HG03520 (cell line): ENCODE data around the gene FEZF1.

ENCODE experiments used
- ATAC-seq: cut with Tn5 transposase; IDR thresholded peaks from one replicate; pipeline ENCODE4 v1.9.1; 2021; ENCODE audit warnings: mild to moderate bottlenecking, moderate library complexity; ENCODE audit not compliant: unreplicated experiment

Gene FEZF1

GRCh38 chr7:122304319-122304975 is at the start of gene FEZF1:
TSS of gene FEZF1 (minus strand) at chr7:122304750. CDS start at chr7:122304437, 313 bp downstream.
- no peak for ATAC-seq

- ATAC-seq = no peak
Measured at GRCh38 chr7:122352454-122352853, 47.9 kb upstream of the FEZF1 start.

- no peak for ATAC-seq
Measured at GRCh38 chr7:122350701-122351100, 46.2 kb upstream of the FEZF1 start.

GRCh38 chr7:122344303-122344620 is 39.7 kb upstream of the FEZF1 start:
- ATAC-seq = no peak

- ATAC-seq = no peak
Measured at GRCh38 chr7:122343601-122344302, 39.2 kb upstream of the FEZF1 start.

- ATAC-seq = no peak
Measured at GRCh38 chr7:122340427-122340826, 35.9 kb upstream of the FEZF1 start.

GRCh38 chr7:122339145-122339904 is 34.8 kb upstream of the FEZF1 start:
- no peak for ATAC-seq

GRCh38 chr7:122337011-122337410 is 32.5 kb upstream of the FEZF1 start:
- ATAC-seq = no peak

- ATAC-seq = no peak
Measured at GRCh38 chr7:122329145-122329802, 24.7 kb upstream of the FEZF1 start.

GRCh38 chr7:122327969-122328368 is 23.4 kb upstream of the FEZF1 start:
- ATAC-seq = no peak

GRCh38 chr7:122316467-122317388 is 12.2 kb upstream of the FEZF1 start:
- no peak for ATAC-seq

GRCh38 chr7:122315507-122316466 is 11.2 kb upstream of the FEZF1 start:
- no peak for ATAC-seq

- no peak for ATAC-seq
Measured at GRCh38 chr7:122314284-122314683, 9.7 kb upstream of the FEZF1 start.

GRCh38 chr7:122312789-122313188 is 8.2 kb upstream of the FEZF1 start:
- ATAC-seq = no peak

- ATAC-seq = no peak
Measured at GRCh38 chr7:122311734-122312450, 7.3 kb upstream of the FEZF1 start.

GRCh38 chr7:122311050-122311700 is 6.6 kb upstream of the FEZF1 start:
- no peak for ATAC-seq

- peak; percentile 76 for ATAC-seq
Measured at GRCh38 chr7:122310119-122311021, 5.8 kb upstream of the FEZF1 start.
